Measurements from ENCODE around the gene TMEM120B.

The TMEM120B gene

DNA sequence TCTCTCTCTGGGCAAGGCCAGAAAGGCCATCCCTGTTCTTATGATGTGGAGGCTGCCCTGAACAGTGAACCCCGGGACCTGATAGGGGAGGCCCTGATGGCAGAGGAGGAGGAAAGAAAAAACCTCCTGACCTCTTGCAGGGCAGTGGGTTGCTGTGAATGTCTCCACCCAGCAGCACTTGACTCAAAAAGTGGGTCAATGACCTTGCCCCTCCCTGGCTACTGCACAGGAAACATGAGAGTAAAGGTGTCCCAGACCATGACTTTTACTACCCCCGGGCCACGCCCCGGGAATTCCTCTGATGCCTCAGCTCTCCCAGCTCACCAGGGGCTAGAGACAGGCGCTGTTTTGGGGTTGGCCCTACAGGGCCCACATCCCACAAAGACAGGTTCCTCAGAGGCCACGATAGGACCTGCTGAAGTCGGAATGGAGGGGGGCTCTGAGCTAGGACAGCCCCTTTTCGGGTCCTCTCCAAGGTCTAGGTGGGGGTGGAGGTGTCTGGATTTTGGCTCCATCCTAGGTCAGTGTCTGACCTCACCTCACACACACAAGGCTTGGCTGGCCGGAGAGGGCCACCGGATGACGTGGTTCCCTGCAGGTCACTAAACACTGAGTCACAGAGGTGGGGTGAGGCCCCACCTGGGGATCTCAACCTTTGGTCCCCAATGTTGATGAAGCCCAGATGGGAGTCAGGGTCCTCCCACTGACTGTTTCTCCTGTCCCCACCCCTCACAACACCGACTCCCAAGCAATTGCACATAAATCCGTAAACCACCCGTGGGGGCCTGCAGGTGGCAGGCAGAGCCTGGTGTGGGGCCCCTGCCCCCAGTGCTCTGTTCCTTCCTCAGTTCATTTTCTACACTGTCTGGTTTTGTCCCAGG is 79.4 kb downstream of the TMEM120B start:
- DNase-seq (ENCODE audit: low read depth, low spot score): no peak

DNA sequence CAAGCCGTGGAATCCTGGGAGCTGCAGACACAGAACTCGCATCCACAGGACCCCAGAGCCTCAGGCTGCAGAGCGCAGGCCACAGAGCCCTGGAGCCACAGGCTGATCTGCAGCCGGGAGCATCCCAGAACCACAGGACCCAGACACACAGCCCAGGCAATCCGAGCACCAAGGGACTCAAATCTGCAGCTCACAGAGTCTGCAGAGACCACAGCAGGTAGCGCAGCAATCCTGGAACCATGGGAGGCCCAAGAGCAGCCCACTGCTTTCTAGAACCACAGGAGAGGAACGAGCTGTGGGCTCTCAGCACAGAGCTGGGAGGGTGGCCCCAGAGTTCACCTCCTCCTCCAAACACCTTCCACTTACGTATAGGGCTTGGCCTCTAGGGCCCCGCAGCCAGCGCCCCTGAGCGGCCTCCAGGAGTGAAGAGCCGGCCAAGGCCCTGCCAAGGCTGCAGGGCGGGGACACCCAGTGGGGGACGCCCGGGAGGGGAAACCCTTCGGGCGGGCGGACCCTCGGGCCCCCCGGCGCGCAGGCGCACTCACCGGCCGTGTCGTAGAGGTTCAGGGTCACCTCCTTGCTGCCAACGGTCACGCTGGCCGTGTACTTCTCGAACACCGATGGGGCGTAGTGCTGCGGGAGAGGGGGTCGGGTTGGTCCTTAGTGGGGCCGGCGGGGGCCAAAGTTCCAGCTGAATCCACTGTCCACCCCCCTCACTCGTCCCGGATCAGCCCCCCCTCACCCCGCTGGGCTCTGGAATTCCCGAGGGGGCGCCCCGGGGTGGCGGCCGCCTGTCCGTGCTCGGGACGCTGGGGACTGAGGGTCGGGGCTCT is 80.3 kb downstream of the TMEM120B start:
- no peak for DNase-seq (ENCODE audit: low read depth, low spot score)

DNA sequence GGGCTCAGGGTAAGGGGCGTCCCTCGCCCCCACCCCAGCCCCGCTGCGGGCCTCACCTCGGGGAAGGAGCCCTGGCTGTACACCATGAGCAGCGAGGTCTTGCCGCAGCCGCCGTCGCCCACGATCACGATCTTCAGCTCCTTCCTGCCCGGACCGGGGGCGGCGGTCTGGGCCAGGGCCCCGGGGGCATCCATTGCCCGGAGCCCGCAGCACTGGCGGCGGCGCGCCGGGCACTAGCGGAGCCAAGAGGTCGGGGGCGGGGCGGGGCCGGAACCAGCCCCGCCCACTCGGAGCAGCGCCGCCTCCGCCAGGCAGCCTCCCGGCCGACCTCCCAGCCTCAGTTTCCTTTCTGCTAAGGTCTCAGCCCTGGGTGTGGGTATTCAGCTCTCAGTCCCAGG is 80.9 kb downstream of the TMEM120B start, which contains the start of gene RHOF:
Gene RHOF (minus strand): TSS at position 249 of the 398 bp plus-strand sequence. CDS start 55 bp downstream, at position 194.
- DNase-seq (ENCODE audit: low read depth, low spot score): no peak

DNA sequence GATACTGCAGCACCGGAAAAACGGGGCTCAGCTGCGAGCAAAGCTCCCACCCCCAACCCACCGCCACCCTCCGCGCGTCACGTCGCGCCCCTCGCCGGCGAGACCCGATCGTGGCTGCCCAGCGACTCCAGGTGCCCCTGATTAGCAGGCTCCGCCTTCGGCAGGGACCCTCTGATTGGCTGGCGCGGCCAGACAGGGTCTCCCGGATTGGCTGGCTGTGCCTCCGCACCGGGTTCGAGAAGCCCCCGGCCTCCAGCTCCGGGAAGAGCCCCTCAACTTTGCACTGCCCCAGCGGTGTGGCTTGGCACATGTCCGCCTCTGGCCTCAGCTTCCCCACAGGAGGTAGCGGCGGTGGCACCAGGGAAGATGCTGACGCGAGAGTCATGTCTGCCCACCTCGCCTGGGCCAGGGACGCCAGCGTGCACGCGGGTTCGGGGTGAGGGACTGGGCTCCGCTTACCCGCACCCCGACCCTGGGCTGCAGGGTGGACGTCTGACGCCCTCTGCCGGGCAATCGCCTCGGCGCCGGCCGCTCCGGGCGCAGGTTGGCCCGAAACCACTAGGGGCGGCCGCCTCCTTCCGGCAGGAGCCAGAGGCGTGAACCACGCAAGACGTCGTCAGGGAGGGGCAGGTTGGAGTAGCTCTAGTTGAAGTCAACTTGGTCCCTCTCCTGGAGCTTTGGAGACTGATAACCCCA is 81.4 kb downstream of the TMEM120B start:
- DNase-seq (ENCODE audit: low read depth, low spot score): peak; percentile 69

DNA sequence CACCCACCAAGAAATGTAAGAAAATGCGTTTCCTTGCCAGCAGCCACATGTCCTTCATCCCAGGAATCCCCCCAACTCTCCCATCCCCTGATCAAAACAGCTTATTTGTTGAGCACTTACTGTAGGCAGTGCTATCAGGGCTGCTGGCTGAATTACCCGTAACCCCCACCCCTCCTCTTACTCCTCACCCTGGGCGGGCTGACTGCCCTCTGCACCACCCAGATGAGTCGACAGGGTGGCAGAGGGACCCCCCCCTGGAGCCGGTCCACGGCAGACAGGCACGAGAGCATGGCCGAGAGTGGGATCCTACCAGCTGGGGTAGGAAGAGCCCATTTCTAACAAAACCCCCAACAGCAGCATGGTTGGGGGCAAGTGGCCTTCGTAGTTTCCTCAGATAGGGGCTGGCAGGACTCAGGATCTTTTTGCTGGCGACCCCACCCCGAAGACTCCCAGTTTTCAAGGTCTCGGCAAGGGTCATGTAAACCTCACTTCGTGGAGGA is 82.0 kb downstream of the TMEM120B start:
- no peak for DNase-seq (ENCODE audit: low read depth, low spot score)

DNA sequence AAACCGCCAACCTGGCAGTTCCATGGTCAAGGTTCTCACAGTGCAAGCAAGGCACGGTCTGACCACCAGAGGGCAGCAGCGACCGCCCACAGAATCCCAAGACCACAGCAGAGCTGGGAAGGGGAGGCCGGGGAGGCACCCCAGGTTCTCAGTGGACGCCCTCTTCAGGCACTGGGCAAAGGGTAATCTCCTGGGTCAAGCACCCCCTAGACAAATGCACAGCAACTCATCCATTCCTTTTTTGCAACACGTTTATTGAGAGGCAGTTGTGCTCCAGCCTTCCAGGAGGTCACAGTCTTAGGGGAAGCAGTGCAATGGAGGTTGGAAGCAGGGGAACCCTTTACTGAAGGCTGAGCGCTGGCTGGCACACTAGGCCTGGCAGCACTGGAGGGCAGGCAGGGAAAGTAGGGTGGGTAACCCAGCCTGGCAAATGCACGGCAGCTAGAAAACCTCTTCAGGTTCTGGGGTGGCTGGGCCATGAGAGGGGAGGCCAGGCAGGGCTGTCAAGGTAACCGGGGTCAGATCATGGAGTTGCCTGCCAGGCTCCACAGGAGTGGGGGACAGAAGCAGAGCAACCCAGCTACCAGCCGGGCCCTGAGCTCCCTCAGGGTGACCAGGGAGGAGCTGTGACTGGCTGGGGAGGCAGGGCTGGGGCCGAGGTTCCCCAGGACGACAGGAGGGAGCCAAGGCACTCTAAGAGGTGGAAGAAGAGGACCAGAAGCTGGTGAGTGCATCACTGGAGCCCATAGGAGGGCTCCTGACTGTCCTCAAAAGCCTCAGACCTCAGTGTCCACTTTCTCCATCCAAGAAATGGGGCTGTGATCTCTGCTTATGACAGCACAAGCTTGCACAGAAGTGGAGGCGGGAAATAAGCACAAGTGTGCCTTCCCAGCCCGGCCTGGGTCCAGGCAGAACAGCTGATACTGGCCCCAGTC is 82.7 kb downstream of the TMEM120B start:
- no peak for DNase-seq (ENCODE audit: low read depth, low spot score)

DNA sequence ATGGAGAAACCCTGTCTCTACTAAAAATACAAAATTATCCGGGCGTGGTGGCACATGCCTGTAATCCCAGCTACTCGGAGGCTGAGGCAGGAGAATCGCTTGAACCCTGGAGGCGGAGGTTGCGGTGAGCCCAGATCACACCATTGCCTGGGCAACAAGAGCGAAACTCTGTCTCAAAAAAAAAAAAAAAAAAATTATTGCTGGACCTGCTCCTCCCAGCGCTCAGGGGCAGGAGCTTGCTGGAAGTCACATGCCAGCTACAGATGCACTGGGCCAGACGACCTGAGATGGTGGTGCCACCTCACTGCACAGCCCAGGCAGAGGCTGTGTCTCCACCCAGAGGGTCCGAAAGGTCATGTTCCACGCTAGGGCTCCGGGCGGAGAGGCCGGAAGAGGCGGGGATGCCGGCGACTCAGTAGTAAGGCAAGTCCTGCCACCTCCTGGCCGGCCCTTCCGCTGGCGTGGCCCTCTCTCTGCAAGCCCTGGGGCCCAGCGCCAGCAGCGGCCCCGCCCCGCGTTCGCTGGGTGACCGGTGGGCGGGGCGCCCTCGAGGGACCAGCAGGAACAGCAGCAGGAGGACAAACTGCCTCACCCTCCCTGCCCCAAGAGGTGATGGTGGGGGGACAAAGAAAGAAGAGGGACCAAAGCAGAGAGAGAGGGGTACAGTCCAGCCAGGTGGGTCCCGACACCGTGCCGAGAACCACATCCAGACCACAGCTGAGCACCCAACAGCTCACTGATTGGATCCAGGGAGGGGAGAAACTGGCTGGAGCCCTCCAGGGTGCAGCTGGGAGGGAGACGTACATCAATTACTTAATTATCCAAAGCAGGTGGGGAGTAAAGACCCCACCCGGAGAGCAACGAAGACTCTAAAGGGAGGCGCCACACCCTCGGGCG is 84.6 kb downstream of the TMEM120B start:
- no peak for DNase-seq (ENCODE audit: low read depth, low spot score)

DNA sequence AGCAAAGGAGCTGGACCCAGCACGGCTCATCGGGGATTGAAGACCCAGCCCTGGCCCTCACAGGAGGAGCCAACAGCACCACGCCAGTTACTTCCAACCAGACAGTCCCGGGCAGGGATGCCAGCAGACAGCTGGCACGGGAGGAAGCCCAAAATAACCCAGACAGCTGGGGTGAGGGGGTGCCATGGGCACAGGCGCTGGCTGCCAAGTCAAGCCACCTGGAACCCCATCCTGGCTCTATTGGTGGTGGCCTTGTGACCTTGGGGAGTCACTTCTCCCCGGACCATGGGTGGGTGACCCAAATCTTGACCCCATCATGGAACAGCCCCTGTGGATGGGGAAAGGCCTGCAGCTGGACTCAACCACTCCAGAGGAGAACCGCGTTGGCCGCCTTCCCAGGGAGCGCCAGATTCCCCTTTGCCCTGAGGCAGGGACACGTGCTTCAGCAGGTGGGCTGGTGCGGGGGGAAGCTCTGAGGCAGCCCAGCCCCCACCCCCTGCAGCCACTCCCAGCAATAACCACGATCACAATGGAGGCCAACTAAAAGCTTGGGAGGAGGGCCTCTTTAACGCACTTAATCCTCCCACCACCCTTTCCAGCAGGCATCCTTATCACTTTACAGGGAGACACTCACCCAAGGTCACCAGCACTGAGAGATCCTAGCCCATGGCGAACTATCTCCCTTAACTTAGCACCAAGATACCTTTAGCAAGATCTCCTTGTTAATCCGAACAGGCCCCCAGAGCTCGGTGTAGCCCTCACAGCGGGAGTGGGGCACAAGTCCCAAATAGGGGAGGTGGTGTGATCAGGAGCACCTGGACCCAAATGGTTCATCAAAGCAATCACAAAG is 85.6 kb downstream of the TMEM120B start:
- DNase-seq (ENCODE audit: low read depth, low spot score): no peak

DNA sequence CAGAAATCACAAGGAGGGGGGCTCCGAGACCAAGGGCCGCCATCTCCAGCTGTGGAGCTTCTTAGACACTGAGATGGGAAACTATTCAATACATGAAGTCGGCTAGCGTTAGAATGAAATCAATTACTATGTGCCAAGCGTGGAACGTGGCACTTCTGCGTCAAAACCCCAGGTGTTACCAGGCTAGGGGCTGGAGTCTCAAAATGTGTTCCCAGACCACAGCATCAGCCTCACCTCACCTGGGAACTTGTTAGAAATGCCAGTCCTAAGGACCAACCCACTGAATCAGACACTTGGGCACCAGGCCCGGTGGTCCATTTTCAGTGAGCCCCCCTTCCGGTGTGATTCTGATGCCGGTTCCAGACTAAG is 86.2 kb downstream of the TMEM120B start:
- DNase-seq (ENCODE audit: low read depth, low spot score): no peak

DNA sequence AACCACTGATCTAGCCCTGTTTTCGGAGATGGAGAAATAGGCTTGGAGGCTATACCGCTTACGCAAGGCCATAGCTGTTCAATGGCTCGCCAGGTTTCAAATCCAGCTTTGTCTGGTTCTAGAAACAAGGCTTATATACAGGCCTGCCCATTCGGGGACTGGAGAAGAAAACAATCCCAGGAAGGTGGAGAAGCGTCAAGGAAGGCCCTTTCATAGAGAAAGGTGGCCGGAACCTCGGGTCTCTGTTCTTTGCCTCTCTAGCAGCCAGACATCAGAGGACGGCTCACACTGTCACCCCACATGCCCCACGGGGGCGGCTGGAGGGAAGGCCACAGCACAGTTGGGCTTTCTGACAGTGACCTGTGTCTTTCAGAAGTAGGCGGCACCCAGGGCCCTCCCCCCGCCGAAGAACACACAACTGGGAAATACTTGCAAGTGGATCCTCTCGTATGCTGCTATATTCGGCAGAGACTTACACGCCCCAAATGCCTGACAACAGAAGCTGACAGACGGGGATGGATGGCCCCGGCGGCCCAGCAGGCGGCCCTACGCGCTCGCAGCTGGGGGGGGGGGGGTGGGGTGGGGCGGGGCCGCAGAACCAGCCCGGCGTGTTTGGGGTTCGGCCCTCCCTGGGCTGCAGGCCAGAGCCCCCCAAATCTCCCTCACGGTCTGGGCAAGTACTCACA is 86.7 kb downstream of the TMEM120B start:
- no peak for DNase-seq (ENCODE audit: low read depth, low spot score)

DNA sequence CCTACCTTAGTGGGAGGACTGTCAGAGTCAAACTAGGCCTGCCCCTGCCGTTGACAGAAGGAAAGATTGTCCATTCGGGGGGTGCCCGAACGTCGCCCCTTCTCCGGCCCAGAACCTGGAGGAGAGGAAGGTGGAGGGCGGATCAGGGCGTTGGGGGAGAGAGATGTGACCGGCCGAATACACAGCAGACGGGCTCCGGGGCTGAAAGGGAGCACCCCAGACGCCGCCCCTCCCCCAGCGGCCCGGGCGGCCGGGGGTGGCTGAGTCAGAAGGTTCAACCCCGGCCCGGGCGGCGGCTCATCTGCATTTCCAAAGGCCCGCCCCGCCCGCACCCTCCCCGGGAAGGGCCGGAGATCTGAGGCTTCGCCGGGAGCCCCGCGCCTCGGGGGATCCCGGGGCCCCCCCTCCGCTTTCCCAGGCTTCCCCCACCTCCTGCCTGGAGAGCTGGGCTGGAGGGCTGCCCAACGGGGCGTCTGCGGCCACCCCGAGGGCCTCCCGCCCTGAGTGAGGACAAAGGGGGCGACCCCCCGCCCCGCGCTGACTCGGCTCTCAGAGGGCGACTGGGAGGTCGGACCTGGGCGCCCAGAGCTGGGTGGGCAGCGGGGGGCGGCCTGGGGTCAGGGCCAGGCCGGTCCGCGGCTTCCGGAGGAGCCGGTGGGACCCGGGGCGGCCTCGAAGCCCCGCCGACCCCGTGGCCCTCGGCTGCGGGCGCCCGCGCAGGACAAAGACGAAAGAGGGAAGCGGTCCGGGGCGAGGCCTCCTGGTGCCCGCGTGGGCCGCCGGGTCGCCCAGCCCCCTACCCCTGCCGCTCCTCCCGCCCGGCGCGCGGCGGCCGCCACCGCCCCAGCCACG is 87.5 kb downstream of the TMEM120B start:
- DNase-seq (ENCODE audit: low read depth, low spot score): peak; percentile 74

DNA sequence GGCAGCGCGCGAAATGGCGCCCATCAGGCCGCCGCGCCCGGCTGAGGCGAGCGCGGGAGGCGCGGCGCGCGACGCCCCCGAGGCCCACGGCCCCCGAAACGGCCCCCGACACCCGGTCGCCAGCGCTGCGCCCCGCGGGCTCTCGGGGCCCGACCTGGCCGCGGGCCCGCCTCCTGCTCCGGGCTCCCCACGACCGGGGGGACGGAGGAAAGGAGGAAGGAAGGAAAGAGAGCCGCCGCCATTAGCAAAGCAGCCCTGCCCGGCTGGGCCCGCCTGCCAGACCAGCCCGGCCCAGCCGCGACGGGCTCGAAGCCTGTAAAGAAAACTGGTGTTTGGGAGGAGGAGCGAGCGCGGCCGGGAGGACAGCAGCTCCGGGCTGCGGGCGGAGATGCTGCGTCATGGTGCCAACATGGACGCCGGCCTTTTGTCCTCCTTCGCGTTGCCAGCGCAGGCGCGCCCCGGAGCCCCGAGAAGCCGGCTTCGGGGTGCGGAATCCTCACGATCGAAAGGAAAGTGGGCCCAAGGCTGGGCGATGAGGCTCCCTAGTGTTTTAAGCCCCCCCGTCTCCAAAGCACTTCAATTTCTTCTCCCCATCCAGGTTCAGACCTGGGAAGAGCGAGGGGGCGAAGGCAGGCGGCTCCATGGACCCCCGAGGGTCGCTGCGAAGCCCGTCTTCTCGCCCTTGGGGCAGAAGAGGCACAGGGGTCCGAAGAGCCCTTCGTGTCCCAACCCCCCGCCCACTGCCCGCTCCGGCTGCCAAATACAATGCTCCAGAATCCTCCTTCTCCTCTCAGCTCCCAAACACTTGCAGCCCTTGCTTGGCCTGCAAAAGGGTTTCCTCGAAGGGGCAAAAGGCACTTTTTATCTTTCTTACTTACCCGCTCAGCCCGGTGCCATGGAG is 88.4 kb downstream of the TMEM120B start:
- no peak for DNase-seq (ENCODE audit: low read depth, low spot score)

DNA sequence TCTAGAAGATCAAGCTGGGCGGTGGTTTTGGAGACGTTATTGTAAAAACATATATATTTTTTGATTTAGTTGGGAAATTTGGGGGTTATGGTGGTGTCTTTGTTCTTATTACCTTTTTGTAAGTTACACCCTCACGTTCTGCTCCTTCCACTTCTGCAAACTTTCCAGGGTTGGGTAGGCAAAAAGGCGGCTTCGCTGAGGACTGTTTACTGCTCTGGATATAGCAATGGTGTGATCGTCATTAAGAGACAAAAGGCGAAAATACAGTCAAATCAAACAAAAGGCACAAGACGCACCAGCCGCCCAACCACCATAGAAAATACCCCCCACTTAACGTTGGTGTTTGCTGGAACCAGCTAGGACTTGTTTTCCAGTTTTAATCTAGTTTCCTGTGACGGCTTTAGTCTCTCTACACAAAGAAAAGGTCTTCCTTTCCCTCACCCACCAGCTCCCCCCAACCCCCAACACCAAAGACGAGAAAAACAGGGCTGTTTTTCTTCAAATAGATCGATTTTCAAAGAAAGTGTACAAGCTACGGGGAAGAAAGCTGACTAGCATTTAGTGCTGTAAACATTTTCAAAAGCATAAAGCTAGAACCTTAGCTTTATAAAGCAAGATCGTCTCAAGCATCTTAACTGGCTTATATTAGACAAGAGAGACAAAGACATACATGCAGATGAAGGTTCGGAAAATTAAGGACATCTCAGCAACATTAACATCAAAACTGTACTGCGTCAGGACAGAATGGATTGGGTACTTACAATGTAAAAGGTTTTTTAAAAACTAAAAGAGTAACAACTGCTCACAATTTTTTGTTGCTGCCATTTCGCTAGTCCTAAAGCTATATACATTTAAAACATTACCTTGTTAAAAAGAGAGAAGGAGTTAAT is 89.3 kb downstream of the TMEM120B start:
- DNase-seq (ENCODE audit: low read depth, low spot score): no peak

DNA sequence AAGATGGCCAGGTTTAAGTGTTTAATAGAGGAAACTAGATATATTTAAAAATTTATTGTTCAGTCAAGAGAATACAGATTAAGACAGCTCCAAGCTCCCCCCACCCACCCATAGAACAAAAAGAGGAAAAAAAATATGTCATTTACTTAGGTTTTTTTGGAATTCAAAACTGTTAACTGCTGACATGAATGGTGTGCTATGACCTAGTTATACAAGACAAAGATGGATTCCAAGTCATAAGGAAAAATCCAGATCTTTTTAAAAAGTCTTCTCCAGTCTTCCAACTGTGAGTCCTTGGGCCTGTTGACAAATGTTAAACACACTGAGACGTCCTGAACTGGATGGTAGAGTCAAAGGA is 89.9 kb downstream of the TMEM120B start:
- DNase-seq (ENCODE audit: low read depth, low spot score): no peak

All from smooth muscle cell of the brain vasculature (primary cell).